ENCODE measurements around the gene KIAA1671. TPM values are rescaled to one million over a fixed set of nuclear protein-coding genes. Genes with fewer than 3 reads are reported as not detected.

The KIAA1671 gene
- total and polyA plus RNA-seq, 4 experiments from 2014 or later, result 0.04 to 10.2 (median 5.2) TPM

DNA sequence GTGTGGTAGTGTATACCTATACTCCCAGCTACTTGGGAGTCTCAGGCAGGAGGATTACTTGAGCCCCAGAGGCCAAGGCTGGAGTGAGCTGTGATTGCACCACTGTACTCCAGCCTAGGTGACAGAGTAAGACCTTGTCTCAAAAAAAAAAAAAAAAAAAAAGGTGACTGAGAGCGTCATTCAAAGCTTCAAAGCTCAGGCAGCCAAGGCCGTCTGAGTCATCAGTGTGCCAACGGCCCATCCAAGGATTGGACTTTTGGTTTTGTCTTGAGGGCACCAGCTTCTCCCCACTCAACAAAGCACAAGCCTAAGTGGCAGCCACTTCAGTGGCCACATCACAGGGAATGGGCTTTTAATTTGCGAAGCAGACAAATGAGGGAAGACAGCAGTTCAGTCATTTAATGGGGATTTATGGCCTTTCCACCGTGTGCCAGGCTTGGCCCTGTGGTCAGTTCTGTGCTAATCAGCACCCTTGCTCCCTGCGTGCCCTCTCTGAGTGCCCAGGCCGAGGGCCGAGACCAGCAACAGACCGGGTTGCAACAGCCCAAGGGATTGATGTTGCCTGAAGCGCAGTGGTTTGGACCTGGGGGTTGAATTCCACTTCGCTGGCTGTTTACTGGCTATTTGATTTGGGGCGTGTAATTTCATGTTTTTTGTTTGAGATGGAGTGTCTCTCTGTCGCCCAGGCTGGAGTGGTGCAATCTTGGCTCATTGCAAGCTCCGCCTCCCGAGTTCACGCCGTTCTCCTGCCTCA, 216.9 kb downstream of the KIAA1671 start:
- H3K4me3 Mint-ChIP-seq, result no peak overlapping the region
- peaks cover 0 to 2% (median under 1%) of the 10 kb centered on the region in 4 donors for H3K4me1 Mint-ChIP-seq
- no peak overlapping the region for H3K4me3 ChIP-seq (ENCODE audit: low read length in 2 of 2)
- peak overlapping the region in 1 of 7 donors; percentile 30 for H3K27ac Mint-ChIP-seq
- H3K27ac ChIP-seq (ENCODE audit: low read depth, low read length), result no peak overlapping the region
- H3K9me3 Mint-ChIP-seq, result no peaks in the 10 kb centered on the region
- H3K4me1 ChIP-seq (ENCODE audit: insufficient read depth, low read length), result no peaks in the 10 kb centered on the region
- CTCF ChIA-PET (ENCODE audit: partially characterized antibody), result interaction anchor here (0.7 to 5.2 kb wide), 5 partner anchors 33 to 110 kb away, joined by 3 to 28 read pairs (median 3); no protein-coding TSS in a partner anchor
- peaks cover 0 to under 1% of the 10 kb centered on the region in 2 donors for H3K36me3 Mint-ChIP-seq
- H3K27me3 ChIP-seq (ENCODE audit: insufficient read depth, low read length), result no peaks in the 10 kb centered on the region
- intact Hi-C loops (cut with micrococcal nuclease), result no loop called here
- no peaks in the 10 kb centered on the region for H3K27me3 Mint-ChIP-seq
- DNase-seq, result no peak
- H3K36me3 ChIP-seq (ENCODE audit: insufficient read depth, low read length), result no peaks in the 10 kb centered on the region
- POLR2A ChIA-PET (ENCODE audit: partially characterized antibody), result no interaction called here
- no peaks in the 10 kb centered on the region for H3K9me3 ChIP-seq (ENCODE audit: control insufficient read depth in 1 of 2, low read length in 2 of 2)

DNA sequence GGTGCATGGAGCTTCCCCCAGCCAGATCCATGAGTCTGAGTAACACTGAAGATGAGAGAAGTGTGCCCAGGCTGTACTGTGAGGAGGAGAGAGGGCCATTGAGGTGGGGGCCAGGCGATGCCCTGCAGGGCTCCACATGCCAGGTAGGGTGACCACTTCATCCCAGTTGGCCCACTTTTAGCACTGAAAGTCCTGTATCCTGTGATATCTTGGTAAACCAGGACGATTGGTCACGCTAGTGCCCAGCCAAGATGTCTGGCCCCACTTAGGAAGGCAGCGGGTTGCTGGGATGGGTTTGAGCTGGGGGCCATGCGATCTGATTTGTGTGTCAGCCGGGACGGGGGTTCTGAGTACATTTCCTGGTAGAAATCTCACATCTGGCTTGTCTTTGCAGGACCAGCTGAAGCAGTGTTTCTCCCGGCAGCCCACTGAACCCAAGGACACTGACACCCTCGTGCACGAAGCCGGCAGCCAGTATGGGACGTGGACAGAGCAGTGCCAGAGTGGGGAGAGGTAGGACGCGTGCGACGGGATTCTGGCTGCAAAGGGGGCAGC, 218.0 kb downstream of the KIAA1671 start:
- ChIA-PET CTCF (ENCODE audit: partially characterized antibody) (interaction anchor here (1.4 to 5.2 kb wide), 4 partner anchors 32 to 108 kb away, joined by 3 to 28 read pairs (median 6); no protein-coding TSS in a partner anchor), POLR2A (ENCODE audit: partially characterized antibody) (no interaction called here)
- intact Hi-C loops (cut with micrococcal nuclease), result no loop called here
- no peaks in the 10 kb centered on the region for H3K27me3 ChIP-seq (ENCODE audit: insufficient read depth, low read length)
- no peaks in the 10 kb centered on the region for H3K4me1 ChIP-seq (ENCODE audit: insufficient read depth, low read length)
- Mint-ChIP-seq H3K27ac (no peak overlapping the region), H3K9me3 (no peaks in the 10 kb centered on the region), H3K4me1 (no peaks in the 10 kb centered on the region), H3K27me3 (no peaks in the 10 kb centered on the region), H3K36me3 (peaks cover 0 to 2% of the 10 kb centered on the region in 2 donors), H3K4me3 (no peak overlapping the region)
- H3K9me3 ChIP-seq (ENCODE audit: control insufficient read depth in 1 of 2, low read length in 2 of 2), result no peaks in the 10 kb centered on the region
- H3K27ac ChIP-seq (ENCODE audit: low read depth, low read length), result no peak overlapping the region
- no peak overlapping the region for H3K4me3 ChIP-seq (ENCODE audit: low read length in 2 of 2)
- no peak for DNase-seq
- H3K36me3 ChIP-seq (ENCODE audit: insufficient read depth, low read length), result no peaks in the 10 kb centered on the region

DNA sequence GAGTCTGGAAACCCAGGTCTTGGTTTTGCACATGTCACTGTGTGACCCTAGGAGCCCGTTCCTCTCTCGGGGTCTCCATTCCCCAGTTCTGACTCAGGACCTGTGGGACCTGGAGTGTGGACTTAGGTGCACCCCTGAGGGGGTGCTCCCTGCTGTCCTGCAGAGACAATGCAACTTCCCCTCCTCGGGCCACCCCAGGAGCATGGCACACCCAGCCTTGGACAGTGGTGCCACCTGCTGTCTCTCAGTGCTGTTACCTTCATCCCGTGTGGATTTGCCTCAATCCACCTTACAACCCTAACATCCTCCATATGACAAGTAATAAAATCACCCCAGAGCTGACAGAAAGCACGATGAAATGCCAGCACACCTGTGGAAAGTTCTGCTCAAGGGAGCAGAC, 219.6 kb downstream of the KIAA1671 start:
- peaks cover under 1 to 2% of the 10 kb centered on the region in 2 donors for H3K36me3 Mint-ChIP-seq
- no peak overlapping the region for H3K4me3 ChIP-seq (ENCODE audit: low read length in 2 of 2)
- no peaks in the 10 kb centered on the region for H3K36me3 ChIP-seq (ENCODE audit: insufficient read depth, low read length)
- no peaks in the 10 kb centered on the region for H3K27me3 ChIP-seq (ENCODE audit: insufficient read depth, low read length)
- H3K27ac ChIP-seq (ENCODE audit: low read depth, low read length), result no peak overlapping the region
- H3K4me1 Mint-ChIP-seq, result no peaks in the 10 kb centered on the region
- H3K9me3 Mint-ChIP-seq, result no peaks in the 10 kb centered on the region
- DNase-seq, result peak in 4 of 5 donors; percentile 7 to 22 (median 13)
- no peak overlapping the region for H3K27ac Mint-ChIP-seq
- POLR2A ChIA-PET (ENCODE audit: partially characterized antibody), result no interaction called here
- intact Hi-C loops (cut with micrococcal nuclease), result loop anchor here (1.0 kb wide), 2 partner anchors 91 to 112 kb away; no protein-coding TSS in a partner anchor
- no peak overlapping the region for H3K4me3 Mint-ChIP-seq
- no peaks in the 10 kb centered on the region for H3K27me3 Mint-ChIP-seq
- CTCF ChIA-PET (ENCODE audit: partially characterized antibody), result interaction anchor here (0.6 to 5.2 kb wide), 8 partner anchors 61 to 115 kb away, joined by 3 to 28 read pairs (median 4); no protein-coding TSS in a partner anchor
- no peaks in the 10 kb centered on the region for H3K9me3 ChIP-seq (ENCODE audit: control insufficient read depth in 1 of 2, low read length in 2 of 2)
- no peaks in the 10 kb centered on the region for H3K4me1 ChIP-seq (ENCODE audit: insufficient read depth, low read length)

DNA sequence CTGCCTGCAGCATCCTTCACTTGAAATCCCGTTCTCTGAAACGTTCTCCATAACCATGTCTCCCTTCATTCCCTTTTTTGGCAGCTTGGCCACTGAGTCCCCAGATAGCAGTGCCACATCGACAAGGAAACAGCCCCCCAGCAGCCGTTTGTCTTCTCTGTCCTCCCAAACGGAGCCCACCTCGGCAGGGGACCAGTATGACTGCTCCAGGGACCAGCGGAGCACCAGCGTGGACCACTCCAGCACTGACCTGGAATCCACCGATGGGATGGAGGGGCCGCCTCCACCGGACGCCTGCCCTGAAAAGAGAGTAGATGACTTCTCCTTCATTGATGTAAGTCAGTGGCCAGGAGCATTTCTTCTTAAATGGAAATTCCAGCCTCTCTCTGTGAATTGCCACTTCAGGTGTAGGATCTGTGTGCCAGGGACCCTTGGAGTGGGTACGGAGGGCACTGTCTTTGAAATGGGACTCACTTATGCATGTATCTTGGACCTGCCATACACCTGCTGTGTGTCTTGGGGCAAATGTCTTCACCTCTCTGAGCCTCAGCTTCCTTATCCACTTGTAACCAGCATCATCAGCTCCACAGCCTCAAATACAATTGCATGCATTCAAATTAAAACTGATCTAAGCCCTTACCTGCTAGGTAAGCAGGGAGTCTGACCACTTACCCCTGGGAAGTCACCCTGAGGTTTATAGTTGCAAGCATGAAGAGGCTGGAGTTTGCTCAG, 221.8 kb downstream of the KIAA1671 start:
- H3K27me3 Mint-ChIP-seq, result no peaks in the 10 kb centered on the region
- ChIA-PET POLR2A (ENCODE audit: partially characterized antibody) (no interaction called here), CTCF (ENCODE audit: partially characterized antibody) (interaction anchor here (5.2 kb wide), 1 partner anchor 93 kb away, joined by 28 read pairs; no protein-coding TSS in a partner anchor)
- H3K27ac ChIP-seq (ENCODE audit: low read depth, low read length), result no peak overlapping the region
- H3K36me3 ChIP-seq (ENCODE audit: insufficient read depth, low read length), result no peaks in the 10 kb centered on the region
- H3K4me1 ChIP-seq (ENCODE audit: insufficient read depth, low read length), result no peaks in the 10 kb centered on the region
- DNase-seq, result no peak
- H3K9me3 Mint-ChIP-seq, result peaks cover 0 to under 1% (median 0%) of the 10 kb centered on the region in 8 donors
- H3K27ac Mint-ChIP-seq, result no peak overlapping the region
- no peak overlapping the region for H3K4me3 Mint-ChIP-seq
- H3K27me3 ChIP-seq (ENCODE audit: insufficient read depth, low read length), result no peaks in the 10 kb centered on the region
- H3K4me1 Mint-ChIP-seq, result no peaks in the 10 kb centered on the region
- peaks cover 3 to 4% of the 10 kb centered on the region in 2 donors for H3K36me3 Mint-ChIP-seq
- H3K4me3 ChIP-seq (ENCODE audit: low read length in 2 of 2), result no peak overlapping the region
- intact Hi-C loops (cut with micrococcal nuclease), result no loop called here
- H3K9me3 ChIP-seq (ENCODE audit: control insufficient read depth in 1 of 2, low read length in 2 of 2), result no peaks in the 10 kb centered on the region

DNA sequence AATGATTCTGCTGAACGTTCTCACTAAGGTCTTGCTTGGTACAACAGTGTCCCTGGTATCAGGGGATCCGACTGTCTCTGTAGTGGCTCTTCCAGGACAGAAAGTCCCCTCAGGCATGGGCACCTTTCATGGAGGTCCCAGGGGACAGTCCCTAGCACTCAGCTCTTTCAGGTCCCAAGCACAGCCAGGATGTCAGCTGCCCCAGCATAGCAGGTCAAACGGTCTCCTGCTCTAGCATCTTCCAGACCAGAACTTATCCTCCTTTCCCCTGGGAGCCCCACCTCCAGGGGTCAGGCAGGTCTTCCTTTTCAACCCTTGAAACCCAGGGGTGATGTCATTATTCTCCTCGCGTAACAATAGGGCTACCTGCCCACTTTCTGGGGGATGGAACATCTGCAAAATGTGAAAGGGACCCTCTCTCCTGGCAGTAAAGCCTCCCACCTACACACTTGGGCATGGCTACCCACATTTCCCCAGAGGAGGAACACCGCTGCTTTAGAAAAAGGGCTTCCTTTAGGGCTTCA, 222.4 kb downstream of the KIAA1671 start:
- POLR2A ChIA-PET (ENCODE audit: partially characterized antibody), result no interaction called here

DNA sequence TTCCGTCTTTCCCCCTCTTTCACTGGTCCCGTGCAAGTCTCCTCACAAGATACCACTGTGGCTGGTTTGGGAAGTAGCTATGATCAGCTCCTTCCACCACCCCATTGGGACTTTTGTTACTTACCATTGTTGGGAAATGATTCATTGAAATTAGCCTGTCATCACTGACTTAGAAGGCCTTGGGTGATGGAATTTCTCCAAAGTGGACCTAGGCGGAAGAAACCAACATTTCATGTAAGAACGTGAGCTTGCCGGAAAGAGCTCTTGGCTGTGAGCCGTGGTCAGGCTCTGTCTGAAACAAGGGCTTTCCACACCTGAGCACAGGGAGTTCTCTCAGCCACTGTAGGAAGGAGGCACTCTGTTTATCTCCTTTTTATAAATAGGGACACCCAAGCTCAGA, 223.7 kb downstream of the KIAA1671 start:
- no peak overlapping the region for H3K4me3 ChIP-seq (ENCODE audit: low read length in 2 of 2)
- CTCF ChIA-PET (ENCODE audit: partially characterized antibody), result interaction anchor here (0.9 kb wide), 1 partner anchor 25 kb away, joined by 3 read pairs; no protein-coding TSS in a partner anchor
- POLR2A ChIA-PET (ENCODE audit: partially characterized antibody), result no interaction called here

More for the DNA sequence above, 222.4 kb downstream of the KIAA1671 start:
- CTCF ChIA-PET (ENCODE audit: partially characterized antibody), result interaction anchor here (5.2 kb wide), 1 partner anchor 94 kb away, joined by 28 read pairs; no protein-coding TSS in a partner anchor
- Histone ChIP-seq H3K27ac (ENCODE audit: low read depth, low read length) (no peak overlapping the region), H3K4me3 (ENCODE audit: low read length in 2 of 2) (no peak overlapping the region), H3K36me3 (ENCODE audit: insufficient read depth, low read length) (no peaks in the 10 kb centered on the region), H3K4me1 (ENCODE audit: insufficient read depth, low read length) (no peaks in the 10 kb centered on the region), H3K9me3 (ENCODE audit: control insufficient read depth in 1 of 2, low read length in 2 of 2) (no peaks in the 10 kb centered on the region), H3K27me3 (ENCODE audit: insufficient read depth, low read length) (no peaks in the 10 kb centered on the region)
- H3K4me1 Mint-ChIP-seq, result no peaks in the 10 kb centered on the region
- no peaks in the 10 kb centered on the region for H3K27me3 Mint-ChIP-seq
- DNase-seq, result no peak
- peaks cover 0 to 7% (median 4%) of the 10 kb centered on the region in 8 donors for H3K9me3 Mint-ChIP-seq
- intact Hi-C loops (cut with micrococcal nuclease), result no loop called here
- H3K4me3 Mint-ChIP-seq, result no peak overlapping the region
- H3K27ac Mint-ChIP-seq, result no peak overlapping the region
- H3K36me3 Mint-ChIP-seq, result peaks cover 8 to 9% of the 10 kb centered on the region in 2 donors

More for the DNA sequence above, 223.7 kb downstream of the KIAA1671 start:
- H3K9me3 ChIP-seq (ENCODE audit: control insufficient read depth in 1 of 2, low read length in 2 of 2), result no peaks in the 10 kb centered on the region
- intact Hi-C loops (cut with micrococcal nuclease), result no loop called here
- no peak for DNase-seq
- Mint-ChIP-seq H3K4me3 (no peak overlapping the region), H3K9me3 (peaks cover 0 to 8% (median 4%) of the 10 kb centered on the region in 8 donors), H3K27ac (peak overlapping the region in 1 of 7 donors; percentile 36), H3K27me3 (no peaks in the 10 kb centered on the region), H3K4me1 (no peaks in the 10 kb centered on the region), H3K36me3 (peaks cover 9 to 11% of the 10 kb centered on the region in 2 donors)
- H3K27ac ChIP-seq (ENCODE audit: low read depth, low read length), result no peak overlapping the region
- H3K36me3 ChIP-seq (ENCODE audit: insufficient read depth, low read length), result no peaks in the 10 kb centered on the region
- no peaks in the 10 kb centered on the region for H3K27me3 ChIP-seq (ENCODE audit: insufficient read depth, low read length)
- H3K4me1 ChIP-seq (ENCODE audit: insufficient read depth, low read length), result no peaks in the 10 kb centered on the region

Data from CD4-positive, alpha-beta memory T cell (primary cell).